ENCODE data around the gene MSI2. TPM values are rescaled to one million over a fixed set of nuclear protein-coding genes. Genes with fewer than 3 reads are reported as not detected.

Gene MSI2
- total RNA-seq, 2 experiments from 2014 or later = 131 to 164 TPM

- H3K79me2 ChIP-seq (ENCODE audit: insufficient read depth, low read depth, low read length) = no peaks in the 10 kb centered on the region
- H4K20me1 ChIP-seq (ENCODE audit: insufficient read depth, low read length) = no peaks in the 10 kb centered on the region
- TF ChIP-seq EZH2phosphoT487 (IDR thresholded peaks at IDR 0.05; ENCODE audit: borderline replicate concordance, low read depth, low read length) (no peak), CTCF (conservative IDR thresholded peaks at IDR 0.05; ENCODE audit: low read length) (no peak)
- no peak overlapping the region for H3K4me3 ChIP-seq (ENCODE audit: low read depth, low read length, poor library complexity, severe bottlenecking)
- ChIA-PET CTCF (ENCODE audit: unreplicated experiment) (no interaction called here), POLR2A (no interaction called here)
- peaks cover 40% of the 10 kb centered on the region for H3K4me1 ChIP-seq (ENCODE audit: insufficient read depth, low read length, poor library complexity, severe bottlenecking)
- no peak overlapping the region for H3K27ac ChIP-seq (ENCODE audit: low read depth, low read length, poor library complexity, severe bottlenecking)
- intact Hi-C loops (cut with micrococcal nuclease; ENCODE audit: unreplicated experiment) = loop anchor here (5.0 kb wide), 1 partner anchor 276 kb away; no protein-coding TSS in a partner anchor
- H3K9me3 ChIP-seq (ENCODE audit: low read length) = no peaks in the 10 kb centered on the region
- no peak overlapping the region for H2AFZ ChIP-seq (ENCODE audit: low read length)
- 0 out of 2 replicates have a peak, but pooled peaks cover 6% of the 10 kb centered on the region for H3K36me3 ChIP-seq (ENCODE audit: insufficient read depth, low read length)
- H3K9me2 ChIP-seq (ENCODE audit: insufficient read depth, low read length) = no peaks in the 10 kb centered on the region
- no peak overlapping the region for H3K4me2 ChIP-seq (ENCODE audit: low read length)
- BruUV-seq (replicated peaks) = no TSS peak
- no peak for DNase-seq (ENCODE audit: low spot score)
Measured at GRCh38 chr17:57517632-57518456, 261.5 kb downstream of the MSI2 start.

DNA sequence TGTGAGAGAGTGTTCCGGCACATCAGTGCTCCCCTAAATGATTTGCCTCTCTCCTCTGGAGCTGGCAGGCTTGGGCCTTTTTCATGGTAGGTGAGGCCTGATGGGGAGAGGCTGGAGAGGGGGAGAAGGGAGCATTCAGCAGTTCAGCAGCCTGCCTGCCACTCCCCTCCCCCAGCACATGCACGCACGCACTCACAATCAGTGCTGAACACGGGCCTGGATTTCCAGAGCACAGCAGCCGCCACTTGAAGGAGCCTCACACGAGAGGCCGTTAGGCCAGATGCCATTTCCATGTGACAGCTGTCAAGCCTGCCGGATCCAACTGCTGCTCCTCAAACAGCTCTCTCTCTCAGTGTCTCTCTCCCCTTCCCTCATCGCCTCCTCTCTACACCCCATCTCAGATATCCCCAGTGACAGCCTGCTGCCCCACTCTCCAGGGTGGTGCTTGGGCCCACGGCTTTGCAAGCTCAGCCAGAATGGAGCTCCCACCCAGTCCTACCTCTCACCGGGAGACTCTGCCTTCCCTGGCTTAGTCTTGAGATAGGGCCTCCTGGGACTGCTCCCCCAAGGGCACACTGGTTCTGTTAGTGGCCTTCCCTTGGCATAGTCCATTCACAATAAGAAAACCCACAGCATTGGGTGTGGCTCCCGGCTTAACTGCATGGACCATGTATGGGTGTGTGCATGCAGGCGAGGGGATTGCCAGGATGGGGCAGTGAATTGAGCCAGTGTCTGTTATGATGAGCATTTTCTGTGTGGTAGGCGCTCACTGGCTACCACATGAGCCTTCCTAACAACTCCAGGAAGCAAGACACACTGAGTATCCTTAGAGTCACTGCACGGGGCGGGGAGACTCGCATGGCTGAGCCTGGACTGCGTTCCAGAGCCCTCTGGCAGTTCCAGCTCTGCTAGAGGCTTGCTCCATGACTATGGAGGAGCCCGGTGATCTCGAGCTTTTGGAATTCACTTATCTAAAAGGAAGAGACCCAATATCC is 262.6 kb downstream of the MSI2 start:
- no peak overlapping the region for H3K4me2 ChIP-seq (ENCODE audit: low read length)
- H3K9me2 ChIP-seq (ENCODE audit: insufficient read depth, low read length) = no peaks in the 10 kb centered on the region
- BruUV-seq (replicated peaks) = no TSS peak
- H2AFZ ChIP-seq (ENCODE audit: low read length) = no peak overlapping the region
- no peak for DNase-seq (ENCODE audit: low spot score)
- no peaks in the 10 kb centered on the region for H3K9me3 ChIP-seq (ENCODE audit: low read length)
- intact Hi-C loops (cut with micrococcal nuclease; ENCODE audit: unreplicated experiment) = loop anchor here (5.0 kb wide), 1 partner anchor 277 kb away; no protein-coding TSS in a partner anchor
- H3K36me3 ChIP-seq (ENCODE audit: insufficient read depth, low read length) = 0 out of 2 replicates have a peak, but pooled peaks cover 6% of the 10 kb centered on the region
- ChIA-PET POLR2A (interaction anchor here (1.1 kb wide), 1 partner anchor 29 kb away, joined by 3 read pairs; no protein-coding TSS in a partner anchor), CTCF (ENCODE audit: unreplicated experiment) (no interaction called here)
- peaks cover 40% of the 10 kb centered on the region for H3K4me1 ChIP-seq (ENCODE audit: insufficient read depth, low read length, poor library complexity, severe bottlenecking)
- TF ChIP-seq CTCF (conservative IDR thresholded peaks at IDR 0.05; ENCODE audit: low read length) (no peak), EZH2phosphoT487 (IDR thresholded peaks at IDR 0.05; ENCODE audit: borderline replicate concordance, low read depth, low read length) (no peak)
- H3K4me3 ChIP-seq (ENCODE audit: low read depth, low read length, poor library complexity, severe bottlenecking) = no peak overlapping the region
- no peak overlapping the region for H3K27ac ChIP-seq (ENCODE audit: low read depth, low read length, poor library complexity, severe bottlenecking)
- H4K20me1 ChIP-seq (ENCODE audit: insufficient read depth, low read length) = no peaks in the 10 kb centered on the region
- H3K79me2 ChIP-seq (ENCODE audit: insufficient read depth, low read depth, low read length) = no peaks in the 10 kb centered on the region
